Lung (tissue), 12 donors: ENCODE measurements around the gene MRC2. TPM values are rescaled to one million over a fixed set of nuclear protein-coding genes. Genes with fewer than 3 reads are reported as not detected.

ENCODE experiments used
- ATAC-seq: fragments of 200-7000 bp; cut with Tn5 transposase; one replicate; pipeline ENCODE4 v1.9.1; 2020; ENCODE audit warnings: moderate number of reproducible peaks; ENCODE audit not compliant: insufficient read depth, low FRiP score
- DNase-seq, 3 donors: peaks; one replicate each; pipeline ENCODE4 v3.0.0-alpha.2; 2013 to 2017
- H3K27ac ChIP-seq, 2 donors: one replicate each; pipeline ENCODE4 v1.5.1; 2013; ENCODE audit warnings: mild to moderate bottlenecking in 2 of 2, moderate library complexity in 2 of 2, control low read depth in 1 of 2, inconsistent platforms in 1 of 2, low read depth in 1 of 2, low read length in 1 of 2
- H3K27me3 ChIP-seq, 3 donors: one replicate each; pipeline ENCODE4 v1.5.1; 2013; ENCODE audit warnings: low read length in 2 of 3; ENCODE audit not compliant: control insufficient read depth in 3 of 3, insufficient read depth in 3 of 3
- H3K36me3 ChIP-seq, 4 donors: one replicate each; pipeline ENCODE4 v1.5.1; 2013; ENCODE audit warnings: low read length in 4 of 4, mild to moderate bottlenecking in 1 of 4, moderate library complexity in 1 of 4; ENCODE audit not compliant: control insufficient read depth in 4 of 4, insufficient read depth in 4 of 4
- H3K4me1 ChIP-seq, 5 donors: one replicate each; pipeline ENCODE4 v1.5.1; 2013; ENCODE audit warnings: low read length in 5 of 5, mild to moderate bottlenecking in 2 of 5, moderate library complexity in 1 of 5; ENCODE audit not compliant: control insufficient read depth in 5 of 5, insufficient read depth in 5 of 5
- H3K4me3 ChIP-seq: one replicate; pipeline ENCODE4 v1.5.1; 2013; ENCODE audit warnings: mild to moderate bottlenecking, control low read depth, moderate library complexity
- H3K9ac ChIP-seq, 2 donors: one replicate each; pipeline ENCODE4 v1.5.1; 2013; ENCODE audit warnings: low read length in 2 of 2, control low read depth in 1 of 2; ENCODE audit not compliant: insufficient read depth in 1 of 2
- H3K9me3 ChIP-seq, 4 donors: one replicate each; pipeline ENCODE4 v1.5.1; 2013; ENCODE audit warnings: low read length in 3 of 4, mild to moderate bottlenecking in 1 of 4, moderate library complexity in 1 of 4; ENCODE audit not compliant: control insufficient read depth in 4 of 4, insufficient read depth in 3 of 4
- CTCF ChIP-seq: IDR thresholded peaks from 2 replicates; pipeline ENCODE4 v1.5.1; 2012; ENCODE audit warnings: mild to moderate bottlenecking; ENCODE audit errors: control extremely low read depth, extremely low read depth
- WGBS, 2 donors: extraction: QIAGEN DNeasy Blood & Tissue Kit; methylation state at CpG; one replicate each; pipeline ENCODE4 v1.1.7; 2013; 5-methylcytosine and 5-hydroxymethylcytosine counted together
- polyA plus RNA-seq, 2 donors: library from polyadenylated mRNA; stranded (reverse); fragments of 200-250 nt; gene quantifications; one replicate each; pipeline ENCODE4 v1.2.1, GENCODE V29; 2013
- total RNA-seq, 2 donors: library from RNA; depleted of rRNA in 1 of 2; stranded (reverse); fragments of >200 nt in 1 of 2; gene quantifications; one replicate each; pipeline ENCODE4 v1.2.1, GENCODE V29; 2014 to 2021
- donor health status: control.
- donor health status: control.
- donor health status: Bipolar disorder and iron deficiency.
- donor health status: healthy.
- donor health status: DM: yes; HTN: yes; CAD: no.

Gene MRC2
- total and polyA plus RNA-seq, 4 donors, result 15.9 to 82.3 (median 68.5) TPM

GRCh38 chr17:62592341-62593099 lies 35.0 kb upstream of the MRC2 start:
- peaks cover 18 to 52% (median 31%) of the 10 kb centered on the region in 4 donors for H3K36me3 ChIP-seq
- no peak overlapping the region for H3K27ac ChIP-seq
- H3K9ac ChIP-seq, result no peak overlapping the region
- no peak overlapping the region for H3K4me3 ChIP-seq
- DNase-seq (no peak), ATAC-seq (no peak)
- peaks cover 0 to 4% (median 0%) of the 10 kb centered on the region in 5 donors for H3K4me1 ChIP-seq
- 87 to 89% methylated on average over 9 of the region's 9 CpGs for WGBS, 2 donors
- peaks cover 0 to 7% (median 2%) of the 10 kb centered on the region in 4 donors for H3K9me3 ChIP-seq
- no peak for TF ChIP-seq CTCF
- no peaks in the 10 kb centered on the region for H3K27me3 ChIP-seq

- WGBS, 2 donors, result 96 to 99% methylated on average over 5 of the region's 5 CpGs
- Histone ChIP-seq H3K27ac (no peak overlapping the region), H3K4me1 (peaks cover 0 to 3% (median 0%) of the 10 kb centered on the region in 5 donors), H3K4me3 (no peak overlapping the region), H3K9ac (no peak overlapping the region), H3K27me3 (no peaks in the 10 kb centered on the region), H3K36me3 (peaks cover 20 to 48% (median 35%) of the 10 kb centered on the region in 4 donors), H3K9me3 (peaks cover 0 to 7% (median 2%) of the 10 kb centered on the region in 4 donors)
- ATAC-seq, result no peak
- DNase-seq, result peak in 1 of 3 donors; percentile 12
- no peak for TF ChIP-seq CTCF
Measured at GRCh38 chr17:62595484-62595883, 32.0 kb upstream of the MRC2 start.

GRCh38 chr17:62596662-62597061 lies 30.8 kb upstream of the MRC2 start:
- Histone ChIP-seq H3K27ac (no peak overlapping the region), H3K9ac (no peak overlapping the region), H3K27me3 (no peaks in the 10 kb centered on the region), H3K9me3 (peaks cover 0 to 7% (median 2%) of the 10 kb centered on the region in 4 donors), H3K4me3 (no peak overlapping the region), H3K36me3 (peaks cover 21 to 47% (median 36%) of the 10 kb centered on the region in 4 donors), H3K4me1 (peaks cover 0 to 3% (median 0%) of the 10 kb centered on the region in 5 donors)
- no peak for TF ChIP-seq CTCF
- DNase-seq (no peak), ATAC-seq (no peak)
- WGBS, 2 donors, result 97% methylated on average over 2 of the region's 2 CpGs
